Measurements from ENCODE around the gene EDIL3. TPM values are rescaled to one million over a fixed set of nuclear protein-coding genes. Genes with fewer than 3 reads are reported as not detected.

EDIL3 gene
- total RNA-seq, 1 experiment from 2014 or later: 0.32 TPM

- intact Hi-C loops (cut with micrococcal nuclease): no loop called here
- Histone ChIP-seq H3K79me2 (ENCODE audit: insufficient read depth, low read length) (no peaks in the 10 kb centered on the region), H4K20me1 (ENCODE audit: insufficient read depth) (no peaks in the 10 kb centered on the region), H2AFZ (ENCODE audit: low read depth, low read length, poor library complexity, severe bottlenecking) (no peak overlapping the region), H3K9ac (ENCODE audit: low read length) (no peak overlapping the region), H3K4me1 (ENCODE audit: control insufficient read depth in 1 of 2, insufficient read depth in 2 of 2, low read length in 2 of 2) (no peaks in the 10 kb centered on the region), H3K27ac (ENCODE audit: low read depth, low read length) (no peak overlapping the region), H3K36me3 (ENCODE audit: control insufficient read depth in 1 of 2, insufficient read depth in 2 of 2, low read length in 2 of 2) (no peaks in the 10 kb centered on the region), H3K4me3 (replicated peaks in 1 of 2; ENCODE audit: low read depth in 1 of 2, low read length in 2 of 2) (no peak overlapping the region), H3K9me2 (ENCODE audit: insufficient read depth) (no peaks in the 10 kb centered on the region), H3K27me3 (ENCODE audit: insufficient read depth, low read length) (no peaks in the 10 kb centered on the region), H3K4me2 (ENCODE audit: low read length) (no peak overlapping the region), H3K9me3 (ENCODE audit: control insufficient read depth in 1 of 2, insufficient read depth in 1 of 2, low read depth in 1 of 2, low read length in 2 of 2) (no peaks in the 10 kb centered on the region)
- no TSS peak for BruUV-seq (replicated peaks)
- POLR2A ChIA-PET: no interaction called here
- TF ChIP-seq EZH2phosphoT487 (IDR thresholded peaks at IDR 0.05; ENCODE audit: borderline replicate concordance): no peak
- TF ChIP-seq ELF1 (IDR thresholded peaks at IDR 0.05; ENCODE audit: borderline replicate concordance, low read depth): no peak
- no peak for TF ChIP-seq SIN3A (IDR thresholded peaks at IDR 0.05; ENCODE audit: low read depth)
- TF ChIP-seq ZBTB33 (IDR thresholded peaks at IDR 0.05; ENCODE audit: extremely low read depth, insufficient replicate concordance, low read length): no peak
- TF ChIP-seq POLR2A (IDR thresholded peaks at IDR 0.05; ENCODE audit: borderline replicate concordance, extremely low read depth, insufficient read depth, insufficient read length): no peak
- TF ChIP-seq EZH2 (IDR thresholded peaks at IDR 0.05): no peak
- no peak for TF ChIP-seq POLR2AphosphoS5 (IDR thresholded peaks at IDR 0.05; ENCODE audit: low read depth, low read length)
- TF ChIP-seq REST (IDR thresholded peaks at IDR 0.05; ENCODE audit: low read depth): no peak
- TF ChIP-seq ZFX (IDR thresholded peaks at IDR 0.05): no peak
- CTCF ChIA-PET: no interaction called here
- no peak for DNase-seq (ENCODE audit: low read depth, low spot score)
- ATAC-seq: no peak
- RAD21 ChIA-PET (ENCODE audit: low non-redundant PET in 1 of 2, low total read pairs in 2 of 2, uncharacterized antibody in 2 of 2, unreplicated experiment in 2 of 2): no interaction called here
Observed at GRCh38 chr5:83900306-83900705, 484.4 kb downstream of the EDIL3 start.

Measured in HCT116 (cell line).